A549 (cell line): ENCODE results near the gene NKG7. TPM values are rescaled to one million over a fixed set of nuclear protein-coding genes. Genes with fewer than 3 reads are reported as not detected.

Experiments
- ATAC-seq, 2 experiments: fragments of 200-7000 bp in 1 of 2; fragments of >200 bp in 1 of 2; cut with Nextera tagmentation in 1 of 2; cut with Tn5 transposase in 1 of 2; 3 replicates each; pipeline versions ENCODE4 v1.8.0 to v1.9.1; 2018 to 2020; ENCODE audit warnings: mild to moderate bottlenecking in 1 of 2, moderate library complexity in 1 of 2
- CTCF ChIA-PET: fragments of 300-600 bp; sonication (Branson Sonifier 250); formaldehyde crosslinking; extraction: SDS; loops from one replicate; lab custom pipeline; 2021; ENCODE audit warnings: antibody characterized with exemption, inconsistent platforms; lab: Yijun Ruan, JAX
- POLR2A ChIA-PET: fragments of 350-600 bp; formaldehyde crosslinking; extraction: SDS; loops from one replicate; lab custom pipeline; 2021; ENCODE audit warnings: antibody characterized with exemption, inconsistent platforms; lab: Yijun Ruan, JAX
- DNase-seq, 2 experiments: peaks; one replicate each; pipeline versions ENCODE4 v3.0.0 to v3.0.0-alpha.2; 2011 to 2016; ENCODE audit warnings: low read depth in 1 of 2, low spot score in 1 of 2
- FAIRE-seq: peaks from 2 replicates; lab custom pipeline; 2011; peaks lifted over from hg19 to GRCh38; lab: Jason Lieb, UNC
- H3K27ac ChIP-seq, 2 experiments: fragments of >200 bp; sonication (Bioruptor Twin); formaldehyde crosslinking; 3 replicates each; pipeline ENCODE4 v1.5.1; 2016 to 2017
- H3K4me1 ChIP-seq: fragments of >200 bp; sonication (Bioruptor Twin); formaldehyde crosslinking; 3 replicates; pipeline ENCODE4 v1.6.1; 2016
- H3K4me2 ChIP-seq: fragments of >200 bp; sonication (Bioruptor Twin); formaldehyde crosslinking; 3 replicates; pipeline ENCODE4 v1.6.1; 2016
- H3K4me3 ChIP-seq: fragments of >200 bp; sonication (Bioruptor Twin); formaldehyde crosslinking; 3 replicates; pipeline ENCODE4 v1.5.1; 2016
- H3K9me3 ChIP-seq: fragments of >200 bp; sonication (Bioruptor Twin); formaldehyde crosslinking; 3 replicates; pipeline ENCODE4 v1.6.1; 2016
- BCL3 ChIP-seq: fragments of >200 bp; sonication (Bioruptor Twin); formaldehyde crosslinking; IDR thresholded peaks from 3 replicates; pipeline ENCODE4 v1.6.1; 2016
- CBX2 ChIP-seq: fragments of 200-600 bp; sonication (generic); IDR thresholded peaks from 2 replicates; pipeline ENCODE4 v1.6.1; 2016; ENCODE audit warnings: low read depth, mild to moderate bottlenecking, borderline replicate concordance
- CEBPB ChIP-seq, 2 experiments: fragments of >200 bp in 1 of 2; sonication (Bioruptor Twin) in 1 of 2; formaldehyde crosslinking in 1 of 2; IDR thresholded peaks; 2 replicates each; pipeline ENCODE4 v1.6.1; 2012 to 2016
- CHD2 ChIP-seq: fragments of 150-350 bp; IDR thresholded peaks from 2 replicates; pipeline ENCODE4 v1.6.1; 2014; ENCODE audit warnings: low read length; ENCODE audit not compliant: partially characterized antibody
- CHD4 ChIP-seq: fragments of 200-600 bp; sonication (generic); IDR thresholded peaks from 2 replicates; pipeline ENCODE4 v1.6.1; 2016; ENCODE audit warnings: antibody characterized with exemption, mild to moderate bottlenecking, borderline replicate concordance
- E2F6 ChIP-seq: IDR thresholded peaks from 2 replicates; pipeline ENCODE4 v1.6.1; 2012; ENCODE audit warnings: low read depth, borderline replicate concordance
- EHF ChIP-seq: fragments of 250-450 bp; sonication (Bioruptor Pico); IDR thresholded peaks from 2 replicates; pipeline ENCODE4 v1.5.0; 2020; ENCODE audit warnings: mild to moderate bottlenecking
- EHMT2 ChIP-seq: fragments of 200-600 bp; sonication (generic); IDR thresholded peaks from 2 replicates; pipeline ENCODE4 v1.6.1; 2016; ENCODE audit warnings: antibody characterized with exemption, low read depth, mild to moderate bottlenecking, moderate library complexity
- ESRRA ChIP-seq: fragments of 150-350 bp; IDR thresholded peaks from 2 replicates; pipeline ENCODE4 v1.6.1; 2014; ENCODE audit warnings: mild to moderate bottlenecking, low read length, borderline replicate concordance
- GATA3 ChIP-seq: IDR thresholded peaks from 2 replicates; pipeline ENCODE4 v1.6.1; 2012; ENCODE audit warnings: borderline replicate concordance
- HDAC2 ChIP-seq: fragments of 200-600 bp; sonication (generic); IDR thresholded peaks from 2 replicates; pipeline ENCODE4 v1.6.1; 2016
- HOXB5 ChIP-seq: fragments of 250-450 bp; sonication (Bioruptor Pico); IDR thresholded peaks from 2 replicates; pipeline ENCODE4 v1.5.0; 2020; ENCODE audit warnings: mild to moderate bottlenecking, moderate library complexity
- JUN ChIP-seq, 2 experiments: fragments of >200 bp; sonication (Bioruptor Twin); formaldehyde crosslinking; IDR thresholded peaks; 2 replicates in 1 of 2; 3 replicates in 1 of 2; pipeline ENCODE4 v1.6.1; 2016 to 2017
- JUNB ChIP-seq: fragments of >200 bp; sonication (Bioruptor Twin); formaldehyde crosslinking; IDR thresholded peaks from 2 replicates; pipeline ENCODE4 v1.6.1; 2016
- MAFK ChIP-seq: fragments of 450-650 bp; IDR thresholded peaks from 2 replicates; pipeline ENCODE4 v1.6.1; 2014; ENCODE audit not compliant: partially characterized antibody
- MAX ChIP-seq: IDR thresholded peaks from 2 replicates; pipeline ENCODE4 v1.6.1; 2012
- MAZ ChIP-seq: fragments of 150-350 bp; IDR thresholded peaks from 2 replicates; pipeline ENCODE4 v1.6.1; 2014; ENCODE audit warnings: antibody characterized with exemption, low read depth, low read length, borderline replicate concordance
- MYC ChIP-seq: IDR thresholded peaks from 2 replicates; pipeline ENCODE4 v1.6.1; 2012; ENCODE audit warnings: mild to moderate bottlenecking, inconsistent platforms, low read length, improper control_type of control experiment, borderline replicate concordance
- PBX3 ChIP-seq: IDR thresholded peaks from 2 replicates; pipeline ENCODE4 v1.6.1; 2012
- POLR2AphosphoS2 ChIP-seq: conservative IDR thresholded peaks from 2 replicates; pipeline ENCODE4 v1.6.1; 2012; ENCODE audit warnings: low read length, improper control_type of control experiment, inconsistent platforms
- RARB ChIP-seq: fragments of 250-450 bp; sonication (Bioruptor Pico); IDR thresholded peaks from 2 replicates; pipeline ENCODE4 v1.8.0; 2021; ENCODE audit warnings: mild to moderate bottlenecking, moderate library complexity
- RNF2 ChIP-seq: fragments of 200-600 bp; sonication (generic); IDR thresholded peaks from 2 replicates; pipeline ENCODE4 v1.6.1; 2016; ENCODE audit warnings: low read depth, mild to moderate bottlenecking, antibody characterized with exemption, moderate library complexity, borderline replicate concordance
- SMC3 ChIP-seq: fragments of >200 bp; sonication (Bioruptor Twin); formaldehyde crosslinking; IDR thresholded peaks from 3 replicates; pipeline ENCODE4 v1.6.1; 2018; ENCODE audit warnings: inconsistent platforms
- SREBF2 ChIP-seq: fragments of 450-650 bp; IDR thresholded peaks from 2 replicates; pipeline ENCODE4 v1.6.1; 2014; ENCODE audit warnings: mild to moderate bottlenecking, moderate library complexity
- TFCP2L1 ChIP-seq: fragments of 250-450 bp; sonication (Bioruptor Pico); IDR thresholded peaks from 2 replicates; pipeline ENCODE4 v1.5.0; 2021; ENCODE audit warnings: mild to moderate bottlenecking
- TP53 ChIP-seq: fragments of 250-450 bp; sonication (Bioruptor Pico); IDR thresholded peaks from 2 replicates; pipeline ENCODE4 v1.5.0; 2021; ENCODE audit warnings: mild to moderate bottlenecking, moderate library complexity
- USF2 ChIP-seq: fragments of 450-650 bp; IDR thresholded peaks from 2 replicates; pipeline ENCODE4 v1.6.1; 2014; ENCODE audit warnings: antibody characterized with exemption
- ZFP36 ChIP-seq: fragments of 450-650 bp; IDR thresholded peaks from 2 replicates; pipeline ENCODE4 v1.6.1; 2014; ENCODE audit warnings: borderline replicate concordance; ENCODE audit not compliant: partially characterized antibody
- ZSCAN20 ChIP-seq: fragments of 250-450 bp; sonication (Bioruptor Pico); IDR thresholded peaks from 2 replicates; pipeline ENCODE4 v1.8.0; 2022; ENCODE audit warnings: mild to moderate bottlenecking, moderate library complexity
- WGBS: methylation state at CpG from one replicate; pipeline ENCODE4 v1.1.6; 2017; ENCODE audit errors: missing lambda C conversion rate; 5-methylcytosine and 5-hydroxymethylcytosine counted together
- polyA plus RNA-seq, 4 experiments: library from polyadenylated mRNA; depleted of rRNA in 3 of 4; stranded (reverse); fragments of >200 nt; fragmentation: RNase III in 1 of 4; extraction: RNeasy Plus Mini Kit Qiagen cat#74134 plus additional on column Dnase treatment in 1 of 4; gene quantifications; 2 replicates in 3 of 4; 3 replicates in 1 of 4; pipeline ENCODE4 v1.2.3, GENCODE V29; 2011 to 2017

The NKG7 gene
- polyA plus RNA-seq, 2 of the 4 experiments (the other 2 are of a cell fraction), result not detected

DNA sequence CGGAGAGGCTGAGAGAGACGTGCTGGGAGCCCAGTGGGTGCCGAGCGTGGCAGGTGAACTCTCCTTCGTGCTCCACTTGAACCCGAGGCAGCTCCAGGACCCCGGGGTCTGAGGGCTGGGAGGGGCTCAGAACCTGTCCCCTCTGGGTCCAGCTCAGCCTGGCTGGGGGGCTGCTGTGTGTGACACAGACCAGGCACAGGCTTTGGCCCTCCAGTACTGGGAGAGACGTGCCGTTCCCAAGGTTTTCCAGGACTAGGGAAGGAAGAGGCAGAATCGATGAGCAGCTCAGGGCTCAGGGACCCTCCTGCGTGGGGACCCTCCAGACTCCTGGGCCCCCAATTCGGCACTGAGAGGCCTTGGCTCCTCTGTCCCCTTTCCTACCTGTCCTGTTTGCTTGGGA is 42.7 kb upstream of the NKG7 start:
- WGBS, result 35% methylated on average over 10 of the region's 12 CpGs
- no peak overlapping the region for H3K27ac ChIP-seq
- ChIA-PET POLR2A (interaction anchor here (1.1 kb wide), 1 partner anchor 76 kb away, joined by 3 read pairs; no protein-coding TSS in a partner anchor), CTCF (interaction anchor here (1.0 to 3.6 kb wide), 4 partner anchors 7 to 101 kb away, joined by 3 to 11 read pairs (median 4); no protein-coding TSS in a partner anchor)
- DNase-seq (no peak), ATAC-seq (no peak), FAIRE-seq (no peak)
- no peaks in the 10 kb centered on the region for H3K9me3 ChIP-seq
- H3K4me3 ChIP-seq, result no peak overlapping the region
- no peak for TF ChIP-seq BCL3
- TF ChIP-seq ZSCAN20 (CRISPR knock-in tag), result no peak
- TF ChIP-seq HDAC2, result no peak
- TF ChIP-seq JUNB, result no peak
- TF ChIP-seq ZFP36, result no peak
- no peak for TF ChIP-seq CBX2
- no peak for TF ChIP-seq EHMT2
- no peak for TF ChIP-seq GATA3
- no peak for TF ChIP-seq TP53 (CRISPR knock-in tag)
- no peak for TF ChIP-seq MAX
- no peak for TF ChIP-seq SREBF2
- TF ChIP-seq MYC, result no peak
- no peak for TF ChIP-seq CHD2
- TF ChIP-seq HOXB5 (CRISPR knock-in tag), result no peak
- TF ChIP-seq PBX3, result no peak
- TF ChIP-seq SMC3, result no peak
- no peak for TF ChIP-seq ESRRA
- no peak for TF ChIP-seq RNF2
- TF ChIP-seq POLR2AphosphoS2, result no peak
- H3K4me2 ChIP-seq, result no peak overlapping the region
- no peaks in the 10 kb centered on the region for H3K4me1 ChIP-seq

DNA sequence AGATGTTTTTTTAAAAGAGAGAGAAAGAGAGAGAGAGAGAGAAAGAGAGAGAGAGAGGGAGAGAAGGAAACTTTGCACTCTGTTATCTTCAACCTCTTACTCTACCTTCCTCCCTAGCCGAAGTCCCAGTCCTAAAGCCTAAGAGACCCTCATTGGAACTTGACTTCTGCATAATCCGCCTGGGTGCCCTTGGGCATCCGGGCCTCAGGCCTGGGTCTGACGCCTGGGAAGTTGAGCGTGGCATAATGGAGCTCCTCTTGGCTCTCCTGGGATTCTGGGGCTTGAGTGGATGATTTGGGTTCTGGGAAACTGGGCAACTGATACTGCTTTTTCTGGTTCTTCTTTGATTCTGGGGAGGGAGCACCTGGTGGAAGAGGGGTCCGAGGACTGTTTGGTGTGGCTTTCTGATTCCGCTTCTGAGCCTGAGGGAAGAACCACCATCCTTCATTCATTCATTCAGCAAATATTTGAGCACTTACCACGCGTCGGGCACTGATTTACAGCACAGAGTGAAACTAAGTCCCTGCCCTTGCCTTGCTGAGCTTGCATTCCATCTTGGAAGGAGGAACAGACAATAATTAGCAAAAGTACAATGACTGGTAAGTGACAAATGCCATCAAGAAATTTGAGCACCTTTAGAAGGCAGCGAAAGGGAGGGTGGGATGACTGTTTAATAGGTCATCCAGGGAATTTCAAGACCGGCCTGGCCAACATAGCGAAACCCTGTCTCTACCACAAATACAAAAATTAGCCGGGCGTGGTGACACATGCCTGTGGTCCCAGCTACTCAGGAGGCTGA is 38.7 kb upstream of the NKG7 start:
- H3K4me2 ChIP-seq, result no peak overlapping the region
- no peak for ATAC-seq
- POLR2A ChIA-PET, result no interaction called here
- no peak overlapping the region for H3K27ac ChIP-seq
- H3K4me3 ChIP-seq, result no peak overlapping the region
- CTCF ChIA-PET, result interaction anchor here (0.7 to 3.2 kb wide), 5 partner anchors 10 to 367 kb away, joined by 3 to 17 read pairs (median 3); no protein-coding TSS in a partner anchor
- FAIRE-seq, result no peak
- H3K4me1 ChIP-seq, result no peaks in the 10 kb centered on the region
- 59% methylated on average over 15 of the region's 15 CpGs for WGBS
- peaks cover 1% of the 10 kb centered on the region; the same call in 1 of the 3 replicates for H3K9me3 ChIP-seq
- TF ChIP-seq TFCP2L1 (CRISPR knock-in tag), result no peak
- TF ChIP-seq MAZ, result no peak
- TF ChIP-seq CHD4, result no peak
- no peak for TF ChIP-seq RNF2
- no peak for TF ChIP-seq RARB (CRISPR knock-in tag)
- no peak for TF ChIP-seq JUNB
- TF ChIP-seq EHF (CRISPR knock-in tag), result no peak
- no peak for TF ChIP-seq USF2
- no peak for TF ChIP-seq MYC
- no peak for TF ChIP-seq HDAC2
- no peak for TF ChIP-seq MAX
- TF ChIP-seq PBX3, result no peak
- no peak for TF ChIP-seq POLR2AphosphoS2
- TF ChIP-seq HOXB5 (CRISPR knock-in tag), result no peak
- no peak for TF ChIP-seq JUN (IDR thresholded peaks at IDR 0.05)
- no peak for TF ChIP-seq E2F6
- TF ChIP-seq TP53 (CRISPR knock-in tag), result no peak
- no peak for TF ChIP-seq CEBPB (IDR thresholded peaks at IDR 0.05)
- no peak for TF ChIP-seq BCL3
- TF ChIP-seq MAFK, result no peak
- no peak for DNase-seq
